HepG2 (cell line): ENCODE measurements around the gene SP3. TPM values are rescaled to one million over a fixed set of nuclear protein-coding genes. Genes with fewer than 3 reads are reported as not detected.

ENCODE experiments used
- ATAC-seq: fragments of 200-7000 bp; cut with Tn5 transposase; 3 replicates; pipeline ENCODE4 v1.9.1; 2020; ENCODE audit warnings: mild to moderate bottlenecking, moderate library complexity
- BruUV-seq: library from RNA; stranded (reverse); fragments of 400-500 nt; replicated peaks from 2 replicates; lab custom pipeline; 2021; lab: Mats Ljungman, UMichigan
- CTCF ChIA-PET: fragments of 300-600 bp; formaldehyde crosslinking; extraction: SDS; loops from one replicate; lab custom pipeline; 2021; ENCODE audit warnings: low total read pairs, inconsistent platforms, low intra/inter-chr PET ratio; lab: Yijun Ruan, JAX
- POLR2A ChIA-PET: fragments of 350-600 bp; sonication (Branson Sonifier 250); formaldehyde crosslinking; loops from one replicate; lab custom pipeline; 2020; ENCODE audit warnings: antibody characterized with exemption, inconsistent platforms; lab: Yijun Ruan, JAX
- DNase-seq: peaks from one replicate; pipeline ENCODE4 v3.0.0-alpha.2; 2015; ENCODE audit warnings: low spot score
- FAIRE-seq: peaks from 3 replicates; lab custom pipeline; 2011; peaks lifted over from hg19 to GRCh38; lab: Jason Lieb, UNC
- H2AFZ ChIP-seq: one replicate; pipeline ENCODE4 v1.6.1; 2011; ENCODE audit warnings: low read length, inconsistent platforms
- H3K27ac ChIP-seq: fragments of 300-600 bp; 3 replicates; pipeline ENCODE4 v1.8.0; 2011; ENCODE audit warnings: mixed run types, mild to moderate bottlenecking, mixed read lengths, low read length, inconsistent platforms; ENCODE audit not compliant: insufficient read depth; ENCODE audit errors: extremely low read length
- H3K27me3 ChIP-seq, 2 experiments: fragments of 200-600 bp in 1 of 2; 2 replicates in 1 of 2; 3 replicates in 1 of 2; pipeline versions ENCODE4 v1.6.0 to v1.8.0; 2011; ENCODE audit warnings: low read length in 2 of 2, mild to moderate bottlenecking in 2 of 2, moderate library complexity in 2 of 2, inconsistent platforms in 1 of 2; ENCODE audit not compliant: insufficient read depth in 2 of 2, control insufficient read depth in 1 of 2
- H3K36me3 ChIP-seq, 2 experiments: fragments of 200-600 bp in 1 of 2; replicated peaks in 1 of 2; 2 replicates in 1 of 2; 3 replicates in 1 of 2; pipeline versions ENCODE4 v1.5.1 to v1.8.0; 2011; ENCODE audit warnings: low read length in 2 of 2, inconsistent platforms in 1 of 2; ENCODE audit not compliant: insufficient read depth in 2 of 2, control insufficient read depth in 1 of 2
- H3K4me1 ChIP-seq: 2 replicates; pipeline ENCODE4 v1.5.1; 2012; ENCODE audit warnings: low read length, inconsistent platforms; ENCODE audit not compliant: insufficient read depth
- H3K4me2 ChIP-seq: 2 replicates; pipeline ENCODE4 v1.6.0; 2011; ENCODE audit warnings: low read depth, low read length, inconsistent platforms
- H3K4me3 ChIP-seq, 3 experiments: fragments of 200-600 bp in 1 of 3; sonication (generic), shearing (Covaris generic) in 1 of 3; replicated peaks in 1 of 3; 2 replicates each; pipeline ENCODE4 v1.5.1; 2011 to 2016; ENCODE audit warnings: low read length in 3 of 3, inconsistent platforms in 2 of 3, low read depth in 2 of 3, mild to moderate bottlenecking in 2 of 3, control low read depth in 1 of 3, mixed read lengths in 1 of 3; ENCODE audit not compliant: insufficient read depth in 1 of 3
- H3K79me2 ChIP-seq: one replicate; pipeline ENCODE4 v1.6.1; 2011; ENCODE audit warnings: low read length, inconsistent platforms; ENCODE audit not compliant: insufficient read depth
- H3K9ac ChIP-seq: 2 replicates; pipeline ENCODE4 v1.6.0; 2011; ENCODE audit warnings: mild to moderate bottlenecking, low read depth, low read length, inconsistent platforms; ENCODE audit not compliant: insufficient read depth
- H3K9me3 ChIP-seq: 2 replicates; pipeline ENCODE4 v1.5.1; 2012; ENCODE audit warnings: mild to moderate bottlenecking, low read length
- H4K20me1 ChIP-seq: 2 replicates; pipeline ENCODE4 v1.6.0; 2011; ENCODE audit warnings: inconsistent platforms, mild to moderate bottlenecking, low read length, moderate library complexity; ENCODE audit not compliant: insufficient read depth
- HNRNPK ChIP-seq: fragments of 200-400 bp; formaldehyde crosslinking; IDR thresholded peaks from 2 replicates; pipeline ENCODE4 v1.6.1; 2018; ENCODE audit warnings: low read length, low read depth, moderate library complexity, mild to moderate bottlenecking; ENCODE audit not compliant: poor library complexity, severe bottlenecking
- MTA1 ChIP-seq: sonication (generic); formaldehyde crosslinking; IDR thresholded peaks from 2 replicates; pipeline ENCODE4 v1.4.0; 2020; ENCODE audit warnings: missing genetic modification reagents, mild to moderate bottlenecking, borderline replicate concordance
- NR2C2 ChIP-seq: sonication (generic); formaldehyde crosslinking; IDR thresholded peaks from 2 replicates; pipeline ENCODE4 v1.4.0; 2020; ENCODE audit warnings: missing genetic modification reagents, mild to moderate bottlenecking, moderate library complexity, borderline replicate concordance
- PCBP1 ChIP-seq: fragments of 200-400 bp; formaldehyde crosslinking; IDR thresholded peaks from 2 replicates; pipeline ENCODE4 v1.6.1; 2017; ENCODE audit warnings: mild to moderate bottlenecking, low read depth, low read length, borderline replicate concordance
- ZFY ChIP-seq: sonication (generic); formaldehyde crosslinking; IDR thresholded peaks from 2 replicates; pipeline ENCODE4 v1.4.0; 2020; ENCODE audit warnings: missing genetic modification reagents
- ZNF124 ChIP-seq: sonication (generic); formaldehyde crosslinking; IDR thresholded peaks from 2 replicates; pipeline ENCODE4 v1.4.0; 2020; ENCODE audit warnings: missing genetic modification reagents
- ZNF790 ChIP-seq: sonication (generic); formaldehyde crosslinking; IDR thresholded peaks from 2 replicates; pipeline ENCODE4 v1.8.0; 2022; ENCODE audit warnings: missing genetic modification reagents, mild to moderate bottlenecking, borderline replicate concordance
- WGBS: methylation state at CpG from one replicate; pipeline ENCODE4 v1.1.6; 2017; ENCODE audit warnings: low lambda C conversion rate; 5-methylcytosine and 5-hydroxymethylcytosine counted together
- in situ Hi-C: cut with HindIII; loops from 2 replicates; pipeline ENCODE4 v1.10.0; 2017; ENCODE audit warnings: low pct_unique_long_range_greater_than_20kb; ENCODE audit not compliant: extremely low pct_ligation_motif_present
- intact Hi-C: fragments of 100-400 bp; cut with micrococcal nuclease; formaldehyde crosslinking; loops from one replicate; pipeline ENCODE4 v1.10.0; 2022; ENCODE audit not compliant: unreplicated experiment
- polyA plus RNA-seq, 8 experiments: library from polyadenylated mRNA; depleted of rRNA in 3 of 8; stranded (reverse) in 7 of 8; unstranded in 1 of 8; fragments of >200 nt; fragmentation: Illumina TruSeq in 4 of 8; extraction: Trizol in 4 of 8; gene quantifications; 2 replicates each; pipeline versions ENCODE4 v1.2.1 to v1.2.3, GENCODE V29; 2011 to 2016; ENCODE audit warnings: low read depth in 4 of 8, missing spikeins in 1 of 8, mixed read lengths in 1 of 8; ENCODE audit not compliant: insufficient read depth in 1 of 8
- total RNA-seq, 5 experiments: library from RNA; depleted of rRNA; stranded (reverse); fragments of >200 nt; fragmentation: Illumina TruSeq; extraction: Trizol; gene quantifications; 2 replicates each; pipeline ENCODE4 v1.2.3, GENCODE V29; 2016; ENCODE audit warnings: low read depth in 1 of 5
- TF ChIP-seq, protein P1 (sequence below): sonication (generic); formaldehyde crosslinking; IDR thresholded peaks from 2 replicates; pipeline ENCODE4 v1.5.1; 2020; ENCODE audit warnings: missing genetic modification reagents, mild to moderate bottlenecking, borderline replicate concordance

SP3 gene
- total and polyA plus RNA-seq, 2 of the 13 experiments (the other 11 are each of a cell fraction or from before 2014, with no cell fraction given): 57.3 to 132 TPM

DNA sequence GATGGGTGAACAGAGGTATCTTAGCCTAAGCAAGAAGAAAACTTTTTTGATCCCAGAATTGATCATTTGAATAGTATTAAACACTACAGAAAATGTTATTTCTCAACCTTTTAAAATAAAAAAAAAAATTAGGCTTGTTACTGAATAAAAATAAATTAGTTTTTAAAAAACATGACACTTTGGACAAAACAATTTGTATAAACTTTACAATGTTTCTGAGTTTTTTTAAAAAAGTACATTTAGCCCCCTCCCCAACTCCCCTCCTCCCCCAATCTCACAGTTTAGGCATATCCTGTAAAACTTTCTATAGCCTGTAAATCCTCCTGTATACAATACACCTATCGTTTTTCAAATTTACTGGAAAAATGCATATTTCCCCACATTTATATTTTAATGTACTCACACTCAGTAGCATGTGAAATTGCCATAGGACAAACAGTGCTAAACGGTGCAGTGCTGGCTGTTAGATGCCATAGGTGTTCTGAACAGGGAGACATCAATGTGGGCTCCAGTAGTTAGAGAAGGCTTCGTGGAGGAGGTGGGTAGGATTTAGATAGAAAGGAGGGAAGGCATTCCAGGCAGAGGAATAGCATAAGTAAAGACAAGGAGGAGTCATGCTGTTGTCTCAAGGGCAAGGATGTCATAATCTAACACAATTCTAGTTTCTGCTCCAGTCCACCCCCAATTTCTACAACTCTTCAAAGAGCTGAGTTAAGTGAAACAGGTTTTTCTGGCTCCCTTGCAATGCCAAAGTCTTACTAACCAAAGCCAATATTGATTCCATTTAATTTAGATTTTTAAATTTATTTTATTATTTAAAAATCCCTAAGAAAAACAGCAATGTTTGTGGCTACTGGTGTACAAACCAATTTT lies 50.9 kb downstream of the SP3 start:
- in situ Hi-C loops: no loop called here
- TF ChIP-seq ZNF124 (CRISPR knock-in tag) (no peak), NR2C2 (no peak), ZFY (no peak), MTA1 (no peak), ZNF790 (CRISPR knock-in tag) (no peak), PCBP1 (0 out of 2 replicates have a peak, but pooled peaks have one; percentile 29), HNRNPK (peak; percentile 93)
- TF ChIP-seq, protein P1, sequence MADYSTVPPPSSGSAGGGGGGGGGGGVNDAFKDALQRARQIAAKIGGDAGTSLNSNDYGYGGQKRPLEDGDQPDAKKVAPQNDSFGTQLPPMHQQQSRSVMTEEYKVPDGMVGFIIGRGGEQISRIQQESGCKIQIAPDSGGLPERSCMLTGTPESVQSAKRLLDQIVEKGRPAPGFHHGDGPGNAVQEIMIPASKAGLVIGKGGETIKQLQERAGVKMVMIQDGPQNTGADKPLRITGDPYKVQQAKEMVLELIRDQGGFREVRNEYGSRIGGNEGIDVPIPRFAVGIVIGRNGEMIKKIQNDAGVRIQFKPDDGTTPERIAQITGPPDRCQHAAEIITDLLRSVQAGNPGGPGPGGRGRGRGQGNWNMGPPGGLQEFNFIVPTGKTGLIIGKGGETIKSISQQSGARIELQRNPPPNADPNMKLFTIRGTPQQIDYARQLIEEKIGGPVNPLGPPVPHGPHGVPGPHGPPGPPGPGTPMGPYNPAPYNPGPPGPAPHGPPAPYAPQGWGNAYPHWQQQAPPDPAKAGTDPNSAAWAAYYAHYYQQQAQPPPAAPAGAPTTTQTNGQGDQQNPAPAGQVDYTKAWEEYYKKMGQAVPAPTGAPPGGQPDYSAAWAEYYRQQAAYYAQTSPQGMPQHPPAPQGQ (CRISPR knock-in tag): no peak
- TF ChIP-seq, all 625 proteins: peak for 2
- Histone ChIP-seq H3K4me1 (no peaks in the 10 kb centered on the region), H3K4me3 (no peak overlapping the region), H3K27ac (no peak overlapping the region), H4K20me1 (peaks cover 7% of the 10 kb centered on the region; the same call in 1 of the 2 replicates), H3K9me3 (no peaks in the 10 kb centered on the region), H3K9ac (no peak overlapping the region), H3K4me2 (no peak overlapping the region), H2AFZ (no peak overlapping the region), H3K27me3 (no peaks in the 10 kb centered on the region), H3K36me3 (peaks cover 15 to 76% of the 10 kb centered on the region in 2 experiments), H3K79me2 (peaks cover 19% of the 10 kb centered on the region)
- FAIRE-seq: no peak
- BruUV-seq: no TSS peak
- POLR2A ChIA-PET: no interaction called here
- no peak for DNase-seq
- CTCF ChIA-PET: no interaction called here
- 97% methylated on average over 3 of the region's 3 CpGs for WGBS
- no peak for ATAC-seq
- intact Hi-C loops: no loop called here
